ENCODE data around the gene PCYT2. TPM values are rescaled to one million over a fixed set of nuclear protein-coding genes. Genes with fewer than 3 reads are reported as not detected.
A peak's percentile ranks its signal among the peaks of the same experiment; 100 is the strongest.

Gene PCYT2
- total and polyA plus RNA-seq, 9 of the 15 experiments (the other 6 are each of a cell fraction or from before 2014, with no cell fraction given): 0.92 to 134 (median 82.5) TPM

DNA sequence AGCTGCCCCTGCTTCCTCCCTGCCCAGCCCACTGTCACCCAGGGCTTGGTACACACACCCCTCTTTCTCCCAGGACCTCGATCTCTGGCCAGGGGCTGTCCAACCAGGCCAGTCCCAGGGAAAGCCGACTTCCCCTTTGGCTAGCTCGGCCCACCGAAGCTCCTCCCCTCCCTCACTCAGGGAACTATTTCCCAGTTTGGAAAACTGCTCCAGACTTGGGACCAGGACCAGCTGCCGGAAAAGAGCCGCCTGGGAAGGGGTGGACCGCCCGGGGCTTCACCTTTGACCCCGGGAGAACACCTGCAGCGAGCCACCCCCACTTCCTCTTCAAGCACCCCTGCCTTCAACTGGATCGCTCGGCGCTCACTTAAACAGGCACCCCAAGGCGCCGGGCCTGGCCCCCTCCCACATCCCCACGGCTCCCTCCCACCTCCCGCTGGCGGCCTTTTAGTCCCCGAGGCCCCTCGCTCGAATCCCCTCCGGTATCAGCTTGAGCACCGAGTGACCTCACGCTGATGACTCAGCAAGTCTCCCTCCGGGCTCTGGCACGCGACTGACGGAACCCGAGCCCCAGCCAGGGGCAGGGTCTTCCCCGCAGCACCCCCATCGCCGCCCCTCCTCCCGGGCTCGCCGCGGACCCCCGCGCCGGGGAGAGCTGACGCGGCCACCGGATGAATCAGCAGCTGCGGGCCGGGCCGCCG lies 15.4 kb upstream of the PCYT2 start (continued):
- TF ChIP-seq, protein P1, sequence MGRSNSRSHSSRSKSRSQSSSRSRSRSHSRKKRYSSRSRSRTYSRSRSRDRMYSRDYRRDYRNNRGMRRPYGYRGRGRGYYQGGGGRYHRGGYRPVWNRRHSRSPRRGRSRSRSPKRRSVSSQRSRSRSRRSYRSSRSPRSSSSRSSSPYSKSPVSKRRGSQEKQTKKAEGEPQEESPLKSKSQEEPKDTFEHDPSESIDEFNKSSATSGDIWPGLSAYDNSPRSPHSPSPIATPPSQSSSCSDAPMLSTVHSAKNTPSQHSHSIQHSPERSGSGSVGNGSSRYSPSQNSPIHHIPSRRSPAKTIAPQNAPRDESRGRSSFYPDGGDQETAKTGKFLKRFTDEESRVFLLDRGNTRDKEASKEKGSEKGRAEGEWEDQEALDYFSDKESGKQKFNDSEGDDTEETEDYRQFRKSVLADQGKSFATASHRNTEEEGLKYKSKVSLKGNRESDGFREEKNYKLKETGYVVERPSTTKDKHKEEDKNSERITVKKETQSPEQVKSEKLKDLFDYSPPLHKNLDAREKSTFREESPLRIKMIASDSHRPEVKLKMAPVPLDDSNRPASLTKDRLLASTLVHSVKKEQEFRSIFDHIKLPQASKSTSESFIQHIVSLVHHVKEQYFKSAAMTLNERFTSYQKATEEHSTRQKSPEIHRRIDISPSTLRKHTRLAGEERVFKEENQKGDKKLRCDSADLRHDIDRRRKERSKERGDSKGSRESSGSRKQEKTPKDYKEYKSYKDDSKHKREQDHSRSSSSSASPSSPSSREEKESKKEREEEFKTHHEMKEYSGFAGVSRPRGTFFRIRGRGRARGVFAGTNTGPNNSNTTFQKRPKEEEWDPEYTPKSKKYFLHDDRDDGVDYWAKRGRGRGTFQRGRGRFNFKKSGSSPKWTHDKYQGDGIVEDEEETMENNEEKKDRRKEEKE (IDR thresholded peaks at IDR 0.05; ENCODE audit: borderline replicate concordance in 1 of 2, control insufficient read depth in 1 of 2, low read depth in 2 of 2, low read length in 1 of 2): no peak
- TF ChIP-seq, protein P2, sequence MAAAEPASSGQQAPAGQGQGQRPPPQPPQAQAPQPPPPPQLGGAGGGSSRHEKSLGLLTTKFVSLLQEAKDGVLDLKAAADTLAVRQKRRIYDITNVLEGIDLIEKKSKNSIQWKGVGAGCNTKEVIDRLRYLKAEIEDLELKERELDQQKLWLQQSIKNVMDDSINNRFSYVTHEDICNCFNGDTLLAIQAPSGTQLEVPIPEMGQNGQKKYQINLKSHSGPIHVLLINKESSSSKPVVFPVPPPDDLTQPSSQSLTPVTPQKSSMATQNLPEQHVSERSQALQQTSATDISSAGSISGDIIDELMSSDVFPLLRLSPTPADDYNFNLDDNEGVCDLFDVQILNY (CRISPR knock-in tag; IDR thresholded peaks at IDR 0.05): no peak
- TF ChIP-seq KLF1 (tag; IDR thresholded peaks at IDR 0.05) (no peak), SUPT5H (IDR thresholded peaks at IDR 0.05) (no peak), BHLHE40 (IDR thresholded peaks at IDR 0.05; ENCODE audit: low read length) (peak; percentile 96), NEUROD1 (IDR thresholded peaks at IDR 0.05; ENCODE audit: borderline replicate concordance, low read depth, low read length, partially characterized antibody) (peak; percentile 75), ZNF830 (CRISPR knock-in tag; IDR thresholded peaks at IDR 0.05) (no peak), ERF (CRISPR knock-in tag; IDR thresholded peaks at IDR 0.05) (no peak), FOXA3 (CRISPR knock-in tag; conservative IDR thresholded peaks at IDR 0.05 in 1 of 2, IDR thresholded peaks at IDR 0.05 in 1 of 2) (no peak), ZNF785 (CRISPR knock-in tag; IDR thresholded peaks at IDR 0.05) (no peak), GABPA (tag; conservative IDR thresholded peaks at IDR 0.05; ENCODE audit: low read depth) (peak; percentile 45; the same call in 1 of the 2 replicates), RBM14 (IDR thresholded peaks at IDR 0.05; ENCODE audit: borderline replicate concordance, insufficient read depth, low read depth, low read length) (no peak)
- TF ChIP-seq, protein P3, sequence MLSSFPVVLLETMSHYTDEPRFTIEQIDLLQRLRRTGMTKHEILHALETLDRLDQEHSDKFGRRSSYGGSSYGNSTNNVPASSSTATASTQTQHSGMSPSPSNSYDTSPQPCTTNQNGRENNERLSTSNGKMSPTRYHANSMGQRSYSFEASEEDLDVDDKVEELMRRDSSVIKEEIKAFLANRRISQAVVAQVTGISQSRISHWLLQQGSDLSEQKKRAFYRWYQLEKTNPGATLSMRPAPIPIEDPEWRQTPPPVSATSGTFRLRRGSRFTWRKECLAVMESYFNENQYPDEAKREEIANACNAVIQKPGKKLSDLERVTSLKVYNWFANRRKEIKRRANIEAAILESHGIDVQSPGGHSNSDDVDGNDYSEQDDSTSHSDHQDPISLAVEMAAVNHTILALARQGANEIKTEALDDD (IDR thresholded peaks at IDR 0.05): no peak
- TF ChIP-seq, protein P4, sequence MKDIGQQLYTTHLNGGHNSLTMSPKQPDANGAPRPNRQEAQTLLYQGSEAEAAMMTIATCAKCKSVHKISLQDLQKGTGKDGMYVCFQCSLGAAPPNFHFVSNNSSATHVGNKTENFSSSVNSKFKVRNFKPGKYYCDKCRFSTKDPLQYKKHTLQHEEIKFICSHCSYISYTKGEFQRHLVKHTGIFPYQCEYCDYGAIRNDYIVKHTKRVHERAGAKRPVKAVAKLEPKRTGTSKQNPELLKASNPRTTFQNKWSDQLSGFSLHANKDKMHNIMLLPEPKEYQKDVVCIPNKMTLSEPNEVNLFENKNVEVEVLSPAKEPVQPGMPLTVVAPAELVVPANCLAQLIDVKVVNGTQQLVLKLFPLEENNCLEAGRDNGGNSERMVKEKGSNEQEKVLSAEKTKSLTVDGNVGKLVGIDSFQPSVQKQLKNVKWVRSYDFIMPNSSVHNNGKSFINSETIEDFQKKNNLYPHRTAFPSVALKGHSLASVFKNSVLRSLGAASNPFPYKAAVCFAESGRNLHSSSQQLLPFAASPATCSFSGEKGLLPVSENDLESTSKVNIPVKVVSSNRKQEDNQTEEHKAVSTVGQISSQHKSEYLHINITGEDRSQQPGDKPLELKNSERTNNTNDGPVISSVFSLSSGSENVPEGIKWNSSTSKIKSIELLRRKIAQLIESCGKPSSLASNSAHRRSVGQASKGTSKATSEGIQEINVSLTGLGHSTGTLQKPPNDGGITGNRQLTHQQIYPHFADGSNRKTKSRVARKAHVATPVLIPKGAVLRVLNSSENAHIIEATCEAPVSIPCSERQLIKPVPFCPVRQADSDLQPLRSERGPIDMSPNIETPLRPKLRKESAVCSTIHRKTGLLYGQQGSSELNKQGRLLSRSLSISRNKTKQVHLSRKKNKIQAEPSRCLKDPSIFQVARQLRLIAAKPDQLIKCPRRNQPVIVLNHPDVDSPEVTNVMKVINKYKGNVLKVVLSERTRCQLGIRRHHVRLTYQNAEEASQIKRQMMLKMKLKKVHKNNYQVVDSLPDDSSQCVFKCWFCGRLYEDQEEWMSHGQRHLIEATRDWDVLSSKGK (CRISPR knock-in tag; IDR thresholded peaks at IDR 0.05): no peak
- TF ChIP-seq, protein P5, sequence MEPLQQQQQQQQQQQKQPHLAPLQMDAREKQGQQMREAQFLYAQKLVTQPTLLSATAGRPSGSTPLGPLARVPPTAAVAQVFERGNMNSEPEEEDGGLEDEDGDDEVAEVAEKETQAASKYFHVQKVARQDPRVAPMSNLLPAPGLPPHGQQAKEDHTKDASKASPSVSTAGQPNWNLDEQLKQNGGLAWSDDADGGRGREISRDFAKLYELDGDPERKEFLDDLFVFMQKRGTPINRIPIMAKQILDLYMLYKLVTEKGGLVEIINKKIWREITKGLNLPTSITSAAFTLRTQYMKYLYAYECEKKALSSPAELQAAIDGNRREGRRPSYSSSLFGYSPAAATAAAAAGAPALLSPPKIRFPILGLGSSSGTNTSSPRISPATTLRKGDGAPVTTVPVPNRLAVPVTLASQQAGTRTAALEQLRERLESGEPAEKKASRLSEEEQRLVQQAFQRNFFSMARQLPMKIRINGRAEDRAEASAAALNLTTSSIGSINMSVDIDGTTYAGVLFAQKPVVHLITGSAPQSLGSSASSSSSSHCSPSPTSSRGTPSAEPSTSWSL (CRISPR knock-in tag; IDR thresholded peaks at IDR 0.05; ENCODE audit: borderline replicate concordance): no peak
